WERI-Rb-1 (cell line): Measurements from ENCODE around the gene LYL1.

Source experiments
- DNase-seq: peaks from one replicate; pipeline ENCODE4 v3.0.0-alpha.2; 2020
- H3K27ac ChIP-seq: fragments of 250-450 bp; sonication (Bioruptor Pico); 2 replicates; pipeline ENCODE4 v1.5.1; 2020; ENCODE audit warnings: mild to moderate bottlenecking, moderate library complexity
- H3K27me3 ChIP-seq: fragments of 250-450 bp; sonication (Bioruptor Pico); 2 replicates; pipeline ENCODE4 v1.5.1; 2021; ENCODE audit warnings: mild to moderate bottlenecking, low read depth, moderate library complexity; ENCODE audit not compliant: insufficient read depth, severe bottlenecking
- H3K36me3 ChIP-seq: fragments of 250-450 bp; sonication (Bioruptor Pico); 2 replicates; pipeline ENCODE4 v1.5.1; 2020; ENCODE audit warnings: mild to moderate bottlenecking, moderate library complexity
- H3K4me3 ChIP-seq: 2 replicates; pipeline ENCODE4 v1.5.1; 2011; ENCODE audit warnings: low read depth, mild to moderate bottlenecking, control low read depth, low read length
- H3K9me3 ChIP-seq: fragments of 250-450 bp; sonication (Bioruptor Pico); 2 replicates; pipeline ENCODE4 v1.5.1; 2021; ENCODE audit warnings: mild to moderate bottlenecking, moderate library complexity; ENCODE audit not compliant: severe bottlenecking
- TF ChIP-seq, protein P1 (sequence below): IDR thresholded peaks from 2 replicates; pipeline ENCODE4 v1.5.1; 2011; ENCODE audit warnings: low read depth, mild to moderate bottlenecking, control low read depth, inconsistent platforms, low read length

Gene LYL1

GRCh38 chr19:13102666-13103580, at the start of gene LYL1:
Gene LYL1, minus strand, starts transcription at chr19:13102858. Its CDS starts 1,687 bp downstream, at chr19:13101171.
- Histone ChIP-seq H3K9me3 (no peaks in the 10 kb centered on the region), H3K36me3 (peaks cover 6% of the 10 kb centered on the region), H3K4me3 (no peak within 1 kb of the TSS), H3K27ac (no peak within 1 kb of the TSS), H3K27me3 (no peaks in the 10 kb centered on the region)
- TF ChIP-seq, protein P1, sequence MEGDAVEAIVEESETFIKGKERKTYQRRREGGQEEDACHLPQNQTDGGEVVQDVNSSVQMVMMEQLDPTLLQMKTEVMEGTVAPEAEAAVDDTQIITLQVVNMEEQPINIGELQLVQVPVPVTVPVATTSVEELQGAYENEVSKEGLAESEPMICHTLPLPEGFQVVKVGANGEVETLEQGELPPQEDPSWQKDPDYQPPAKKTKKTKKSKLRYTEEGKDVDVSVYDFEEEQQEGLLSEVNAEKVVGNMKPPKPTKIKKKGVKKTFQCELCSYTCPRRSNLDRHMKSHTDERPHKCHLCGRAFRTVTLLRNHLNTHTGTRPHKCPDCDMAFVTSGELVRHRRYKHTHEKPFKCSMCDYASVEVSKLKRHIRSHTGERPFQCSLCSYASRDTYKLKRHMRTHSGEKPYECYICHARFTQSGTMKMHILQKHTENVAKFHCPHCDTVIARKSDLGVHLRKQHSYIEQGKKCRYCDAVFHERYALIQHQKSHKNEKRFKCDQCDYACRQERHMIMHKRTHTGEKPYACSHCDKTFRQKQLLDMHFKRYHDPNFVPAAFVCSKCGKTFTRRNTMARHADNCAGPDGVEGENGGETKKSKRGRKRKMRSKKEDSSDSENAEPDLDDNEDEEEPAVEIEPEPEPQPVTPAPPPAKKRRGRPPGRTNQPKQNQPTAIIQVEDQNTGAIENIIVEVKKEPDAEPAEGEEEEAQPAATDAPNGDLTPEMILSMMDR, result no peak
- no peak for DNase-seq

GRCh38 chr19:13151605-13152355, 49.1 kb upstream of the LYL1 start:
- peaks cover 11% of the 10 kb centered on the region for H3K36me3 ChIP-seq
- no peaks in the 10 kb centered on the region for H3K27me3 ChIP-seq
- H3K9me3 ChIP-seq, result no peaks in the 10 kb centered on the region
- peak overlapping the region; percentile 98 for H3K27ac ChIP-seq
- peak; percentile 96 for DNase-seq
- peak overlapping the region; percentile 90 for H3K4me3 ChIP-seq
- TF ChIP-seq, protein P1, result 0 out of 2 replicates have a peak, but pooled peaks have one; percentile 20

DNA sequence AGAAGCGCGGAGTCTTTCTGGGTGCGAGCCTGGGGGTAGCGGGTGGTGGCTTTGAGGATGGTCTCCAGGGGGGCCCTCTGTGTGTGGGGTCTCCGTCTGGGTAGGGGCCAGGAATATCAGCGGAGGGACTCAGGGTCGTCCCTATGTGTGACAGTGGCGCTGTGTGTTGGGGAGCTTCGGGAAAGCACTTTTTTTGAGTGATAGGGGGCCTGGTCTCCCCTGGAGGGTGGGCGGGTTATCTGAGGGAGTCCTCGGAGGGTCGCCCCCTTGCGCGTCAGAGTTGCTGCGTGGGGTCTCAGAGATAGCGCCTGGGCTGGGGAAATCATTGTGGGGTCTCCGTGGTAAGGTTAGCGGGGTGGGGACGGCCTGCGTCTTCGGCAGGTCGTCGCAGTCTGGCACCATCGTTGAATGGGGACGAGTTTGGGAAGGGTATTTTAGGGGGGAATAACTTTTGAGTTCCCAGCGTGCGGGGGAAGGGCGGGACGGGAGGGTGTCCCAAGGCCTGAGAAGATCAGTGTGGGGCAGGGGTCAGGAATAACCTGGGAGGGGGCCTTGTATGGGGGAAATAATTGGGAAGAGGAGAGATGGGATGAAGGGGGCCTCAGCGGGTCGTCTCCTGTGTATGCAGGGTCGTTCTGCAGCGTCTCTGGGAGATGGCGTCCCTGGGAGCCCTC, 48.4 kb upstream of the LYL1 start:
- no peak for DNase-seq
- peaks cover 11% of the 10 kb centered on the region for H3K36me3 ChIP-seq
- peak overlapping the region; percentile 62 for H3K27ac ChIP-seq

GRCh38 chr19:13150187-13150930, 47.7 kb upstream of the LYL1 start, which contains the start of the genes IER2 and STX10:
Gene IER2, plus strand, starts transcription at chr19:13150411. Its CDS starts 2,776 bp downstream, at chr19:13153187.
Gene STX10, minus strand, starts transcription at chr19:13150375. Its CDS starts 202 bp downstream, at chr19:13150173.
- peak within 1 kb of the TSS; percentile 90 for H3K4me3 ChIP-seq
- peaks cover 12% of the 10 kb centered on the region for H3K36me3 ChIP-seq
- no peaks in the 10 kb centered on the region for H3K27me3 ChIP-seq
- peak within 1 kb of the TSS; percentile 62 for H3K27ac ChIP-seq
- H3K9me3 ChIP-seq, result no peaks in the 10 kb centered on the region
- TF ChIP-seq, protein P1, result peak; percentile 63
- DNase-seq, result peak; percentile 94

More for the DNA sequence above, 48.4 kb upstream of the LYL1 start:
- H3K4me3 ChIP-seq, result peak overlapping the region; percentile 90
- TF ChIP-seq, protein P1, result no peak
- no peaks in the 10 kb centered on the region for H3K9me3 ChIP-seq
- no peaks in the 10 kb centered on the region for H3K27me3 ChIP-seq
